Naive thymus-derived CD4-positive, alpha-beta T cell (primary cell): Measurements from ENCODE around the gene BCHE. TPM values are rescaled to one million over a fixed set of nuclear protein-coding genes. Genes with fewer than 3 reads are reported as not detected.

ENCODE experiments used
- ATAC-seq: fragments of 150-1000 bp; cut with Tn5 transposase; 2 replicates; pipeline ENCODE4 v1.10.0; 2021; ENCODE audit warnings: mild to moderate bottlenecking, moderate library complexity
- CTCF ChIA-PET: fragments of 350-600 bp; sonication (Branson Sonifier 250); formaldehyde crosslinking; loops from one replicate; lab custom pipeline; 2021; ENCODE audit warnings: antibody characterized with exemption; lab: Charles Lee
- POLR2A ChIA-PET: fragments of 350-600 bp; sonication (Branson Sonifier 250); formaldehyde crosslinking; loops from one replicate; lab custom pipeline; 2021; ENCODE audit warnings: antibody characterized with exemption, inconsistent platforms; lab: Charles Lee
- DNase-seq, 9 donors: peaks; one replicate each; pipeline versions ENCODE4 v3.0.0 to v3.0.0-alpha.2; 2020 to 2022; ENCODE audit warnings: mixed read lengths in 1 of 9
- H3K27ac ChIP-seq: one replicate; pipeline ENCODE4 v1.7.0; 2013; ENCODE audit warnings: mild to moderate bottlenecking, low read depth, low read length, moderate library complexity
- H3K27me3 ChIP-seq, 2 donors: one replicate each; pipeline ENCODE4 v1.7.0; 2013; ENCODE audit warnings: low read length in 2 of 2, mild to moderate bottlenecking in 2 of 2, moderate library complexity in 2 of 2; ENCODE audit not compliant: control insufficient read depth in 2 of 2, insufficient read depth in 2 of 2
- H3K36me3 ChIP-seq, 3 experiments: 1 replicate in 2 of 3; 2 replicates in 1 of 3; pipeline ENCODE4 v1.7.0; 2013; ENCODE audit warnings: low read length in 3 of 3, mild to moderate bottlenecking in 3 of 3, moderate library complexity in 1 of 3; ENCODE audit not compliant: insufficient read depth in 3 of 3, control insufficient read depth in 2 of 3
- H3K4me1 ChIP-seq, 2 donors: one replicate each; pipeline ENCODE4 v1.7.0; 2013; ENCODE audit warnings: low read length in 2 of 2, mild to moderate bottlenecking in 2 of 2, moderate library complexity in 1 of 2; ENCODE audit not compliant: control insufficient read depth in 2 of 2, insufficient read depth in 2 of 2
- H3K4me3 ChIP-seq: 2 replicates; pipeline ENCODE4 v1.7.0; 2013; ENCODE audit warnings: mild to moderate bottlenecking, low read length
- H3K9me3 ChIP-seq, 3 experiments: 1 replicate in 2 of 3; 2 replicates in 1 of 3; pipeline ENCODE4 v1.7.0; 2013; ENCODE audit warnings: low read length in 3 of 3; ENCODE audit not compliant: control insufficient read depth in 2 of 3
- H3K27ac Mint-ChIP-seq, 9 donors: one replicate each; pipeline ENCODE4 v1.8.0; 2020 to 2022; ENCODE audit warnings: mixed read lengths in 9 of 9, mild to moderate bottlenecking in 8 of 9, moderate library complexity in 5 of 9, inconsistent platforms in 2 of 9
- H3K27me3 Mint-ChIP-seq, 5 donors: one replicate each; pipeline ENCODE4 v1.8.0; 2021 to 2022; ENCODE audit warnings: mixed read lengths in 5 of 5, mild to moderate bottlenecking in 1 of 5
- H3K36me3 Mint-ChIP-seq, 5 donors: one replicate each; pipeline ENCODE4 v1.8.0; 2020 to 2022; ENCODE audit warnings: mixed read lengths in 5 of 5, mild to moderate bottlenecking in 3 of 5, inconsistent platforms in 1 of 5
- H3K4me1 Mint-ChIP-seq, 7 donors: one replicate each; pipeline ENCODE4 v1.8.0; 2020 to 2022; ENCODE audit warnings: mixed read lengths in 7 of 7, mild to moderate bottlenecking in 3 of 7, inconsistent platforms in 1 of 7
- H3K4me3 Mint-ChIP-seq, 10 donors: one replicate each; pipeline ENCODE4 v1.8.0; 2020 to 2022; ENCODE audit warnings: mild to moderate bottlenecking in 10 of 10, mixed read lengths in 10 of 10, moderate library complexity in 6 of 10, inconsistent platforms in 2 of 10
- H3K9me3 Mint-ChIP-seq, 11 donors: one replicate each; pipeline ENCODE4 v1.8.0; 2020 to 2022; ENCODE audit warnings: mixed read lengths in 11 of 11, mild to moderate bottlenecking in 4 of 11, inconsistent platforms in 1 of 11, moderate library complexity in 1 of 11
- intact Hi-C, 2 donors: fragments of 100-400 bp; cut with micrococcal nuclease; formaldehyde crosslinking; loops; one replicate each; pipeline ENCODE4 v1.15.1; 2023
- polyA plus RNA-seq, 2 donors: library from polyadenylated mRNA; unstranded; fragments of 300-500 nt; fragmentation: Illumina TruSeq; gene quantifications; one replicate each; pipeline ENCODE4 v1.2.3, GENCODE V29; 2021
- total RNA-seq, 6 experiments: library from RNA in 5 of 6; stranded (reverse) in 5 of 6; gene quantifications; 1 replicate in 5 of 6; 2 replicates in 1 of 6; pipeline ENCODE4 v1.2.3 and lab custom pipeline; 2021 to 2026

Gene BCHE
- not detected for total RNA-seq
- not detected for polyA plus RNA-seq
- total RNA-seq (lab: John Stamatoyannopoulos, UW): not detected

DNA sequence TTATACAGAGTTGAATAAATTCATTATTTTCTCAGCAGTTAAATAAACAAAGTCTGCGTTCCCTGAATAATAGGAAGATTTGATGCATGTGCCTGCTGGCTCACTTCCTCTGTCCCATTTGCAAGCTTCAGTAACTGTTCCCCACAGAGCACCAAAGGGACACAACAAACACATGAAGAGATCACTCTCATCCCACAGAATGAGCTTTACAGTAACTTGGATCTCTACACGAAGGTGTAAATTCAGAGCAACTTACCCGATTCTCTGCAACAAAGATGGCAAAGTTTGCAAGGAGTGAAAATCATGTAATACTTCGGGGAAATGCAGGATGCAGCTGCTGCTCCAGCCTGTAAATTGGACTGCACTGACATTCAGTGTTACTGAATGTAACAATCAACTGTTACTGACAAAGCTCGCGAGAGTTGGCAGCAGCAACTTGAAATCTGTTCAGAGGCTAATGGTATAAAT, at the start of gene BCHE:
Gene BCHE (minus strand): TSS at position 366 of the 468 bp plus-strand sequence. CDS start 6,390 bp downstream, outside the sequence.
- Mint-ChIP-seq H3K36me3 (no peaks in the 10 kb centered on the region), H3K4me3 (no peak within 1 kb of the TSS), H3K27ac (no peak within 1 kb of the TSS), H3K4me1 (no peaks in the 10 kb centered on the region), H3K27me3 (no peaks in the 10 kb centered on the region), H3K9me3 (peaks cover 0 to 6% (median 0%) of the 10 kb centered on the region in 11 donors)
- intact Hi-C loops: no loop called here
- ChIA-PET CTCF (no interaction called here), POLR2A (no interaction called here)
- Histone ChIP-seq H3K9me3 (no peaks in the 10 kb centered on the region), H3K36me3 (no peaks in the 10 kb centered on the region), H3K4me1 (no peaks in the 10 kb centered on the region), H3K27me3 (no peaks in the 10 kb centered on the region), H3K4me3 (no peak within 1 kb of the TSS), H3K27ac (no peak within 1 kb of the TSS)
- DNase-seq (no peak), ATAC-seq (no peak)

DNA sequence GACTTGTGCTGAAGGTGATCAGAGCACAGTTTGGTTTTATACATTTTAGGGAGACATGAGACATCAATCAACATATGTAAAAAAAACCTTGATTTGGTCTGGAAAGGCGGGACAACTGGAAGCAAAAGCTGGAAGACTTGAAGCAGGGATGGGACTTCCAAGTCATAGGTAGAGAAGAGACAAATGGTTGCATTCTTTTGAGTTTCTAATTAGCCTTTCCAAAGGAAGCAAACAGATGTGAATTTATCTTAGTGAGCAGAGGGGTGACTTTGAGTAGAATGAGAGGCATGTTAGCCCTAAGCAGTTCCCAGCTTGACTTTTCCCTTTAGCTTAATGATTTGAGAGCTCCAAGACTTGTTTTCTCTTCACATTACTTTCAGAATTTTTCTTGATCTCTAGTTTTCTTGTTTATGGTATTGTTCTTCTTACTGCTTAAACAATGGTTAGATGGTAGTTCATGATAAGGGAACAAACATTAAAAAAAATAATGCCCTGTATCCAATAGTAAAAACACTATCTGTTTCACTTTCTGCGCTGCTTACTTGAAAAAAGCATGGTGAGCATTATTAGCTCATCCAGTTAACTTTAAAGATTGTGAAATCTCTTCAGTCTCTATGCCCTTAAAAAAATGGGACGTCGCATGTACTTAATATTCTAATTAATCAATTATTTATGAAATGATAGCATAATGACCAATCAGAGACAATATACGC, 48.5 kb upstream of the BCHE start:
- Histone ChIP-seq H3K9me3 (no peaks in the 10 kb centered on the region), H3K4me3 (no peak overlapping the region), H3K27ac (no peak overlapping the region), H3K4me1 (no peaks in the 10 kb centered on the region), H3K27me3 (no peaks in the 10 kb centered on the region), H3K36me3 (no peaks in the 10 kb centered on the region)
- intact Hi-C loops: no loop called here
- Mint-ChIP-seq H3K27ac (no peak overlapping the region), H3K27me3 (no peaks in the 10 kb centered on the region), H3K36me3 (no peaks in the 10 kb centered on the region), H3K4me1 (no peaks in the 10 kb centered on the region), H3K9me3 (peaks cover 0 to 6% (median 0%) of the 10 kb centered on the region in 11 donors), H3K4me3 (no peak overlapping the region)
- CTCF ChIA-PET: no interaction called here
- POLR2A ChIA-PET: no interaction called here
- ATAC-seq (no peak), DNase-seq (no peak)

DNA sequence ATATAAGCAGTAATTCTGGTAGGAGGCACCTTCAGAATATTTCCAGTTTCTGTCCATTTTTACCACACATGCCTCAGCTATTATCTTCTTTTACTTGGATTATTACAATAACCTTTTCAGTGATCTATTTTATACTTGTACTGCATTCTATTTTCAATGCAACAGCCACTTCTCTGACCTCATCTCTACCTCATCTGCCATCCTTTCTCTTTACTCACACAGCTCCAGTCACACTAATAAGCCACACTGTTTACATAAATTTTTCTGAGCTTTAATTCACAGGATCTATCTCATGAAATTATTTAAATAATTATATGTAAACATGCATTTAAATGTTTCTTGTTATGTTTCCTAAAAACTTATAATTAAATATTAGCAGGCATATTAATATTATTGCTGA, 47.3 kb upstream of the BCHE start:
- H3K27ac Mint-ChIP-seq: no peak overlapping the region
- no peaks in the 10 kb centered on the region for H3K4me1 ChIP-seq
- no peak overlapping the region for H3K27ac ChIP-seq
- no peak overlapping the region for H3K4me3 ChIP-seq
- POLR2A ChIA-PET: no interaction called here
- no peak for DNase-seq
- intact Hi-C loops: no loop called here
- H3K4me1 Mint-ChIP-seq: no peaks in the 10 kb centered on the region
- H3K36me3 Mint-ChIP-seq: no peaks in the 10 kb centered on the region
- no peaks in the 10 kb centered on the region for H3K27me3 Mint-ChIP-seq
- CTCF ChIA-PET: no interaction called here
- no peaks in the 10 kb centered on the region for H3K36me3 ChIP-seq
- no peak overlapping the region for H3K4me3 Mint-ChIP-seq
- H3K9me3 ChIP-seq: no peaks in the 10 kb centered on the region
- no peak for ATAC-seq
- H3K9me3 Mint-ChIP-seq: peaks cover 0 to 6% (median under 1%) of the 10 kb centered on the region in 11 donors
- H3K27me3 ChIP-seq: no peaks in the 10 kb centered on the region

DNA sequence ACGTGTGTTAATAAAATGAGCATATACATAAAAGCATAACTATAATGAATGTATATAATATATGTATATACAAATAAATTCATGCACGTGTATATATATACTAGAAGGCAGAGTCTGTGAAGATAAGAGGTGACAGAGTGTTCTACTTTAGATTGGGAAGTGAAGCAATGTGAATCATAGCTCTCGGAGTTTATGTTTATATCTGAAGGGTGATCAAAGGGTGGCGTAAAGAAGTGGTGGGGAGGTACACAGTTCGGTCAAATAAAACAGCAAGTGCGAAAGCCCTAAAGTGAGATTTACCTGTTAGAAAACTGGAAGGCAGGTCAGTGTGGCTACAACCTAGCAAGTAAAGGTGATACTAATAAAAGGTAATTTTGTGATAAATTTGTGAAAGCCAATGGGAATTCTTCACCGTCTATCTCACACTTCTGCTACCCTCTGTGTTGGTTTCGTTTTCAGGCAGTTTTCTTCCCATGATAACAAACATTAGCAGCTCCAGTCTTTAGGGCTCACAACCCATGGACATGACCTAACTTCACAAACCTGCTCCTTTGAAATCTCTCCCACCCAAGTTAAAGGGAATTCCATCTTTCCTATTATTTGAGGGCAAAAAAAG, 46.7 kb upstream of the BCHE start:
- ChIA-PET POLR2A (no interaction called here), CTCF (no interaction called here)
- H3K27ac ChIP-seq: no peak overlapping the region
- ATAC-seq (no peak), DNase-seq (no peak)
- no peaks in the 10 kb centered on the region for H3K4me1 ChIP-seq
- H3K36me3 ChIP-seq: no peaks in the 10 kb centered on the region
- Mint-ChIP-seq H3K4me1 (no peaks in the 10 kb centered on the region), H3K36me3 (no peaks in the 10 kb centered on the region), H3K27me3 (no peaks in the 10 kb centered on the region), H3K27ac (no peak overlapping the region), H3K4me3 (peak overlapping the region in 2 of 10 donors; percentile 10 to 15), H3K9me3 (peaks cover 0 to 6% (median 2%) of the 10 kb centered on the region in 11 donors)
- H3K27me3 ChIP-seq: no peaks in the 10 kb centered on the region
- H3K9me3 ChIP-seq: no peaks in the 10 kb centered on the region
- intact Hi-C loops: no loop called here
- H3K4me3 ChIP-seq: no peak overlapping the region

DNA sequence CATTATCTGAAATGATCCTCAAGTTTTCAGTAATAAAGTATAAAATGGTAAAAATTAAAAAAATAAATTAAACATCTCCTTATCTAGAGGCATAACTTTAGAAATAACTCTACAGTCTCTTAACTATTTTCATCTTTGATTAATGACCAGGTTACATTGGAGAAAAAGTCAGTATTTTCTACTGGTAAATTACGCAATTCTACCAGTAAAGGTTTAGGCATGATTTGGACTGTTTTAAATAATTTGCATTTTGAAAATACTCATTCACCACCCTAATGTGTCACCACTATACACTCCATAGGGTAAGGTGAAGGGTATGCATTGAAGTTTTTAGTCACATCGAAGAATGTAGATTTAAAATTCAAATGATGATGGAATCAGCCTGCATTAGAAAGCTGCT, 45.9 kb upstream of the BCHE start:
- no peaks in the 10 kb centered on the region for H3K4me1 Mint-ChIP-seq
- H3K36me3 Mint-ChIP-seq: no peaks in the 10 kb centered on the region
- DNase-seq: no peak
- no peaks in the 10 kb centered on the region for H3K9me3 ChIP-seq
- H3K4me3 Mint-ChIP-seq: no peak overlapping the region
- H3K27ac ChIP-seq: no peak overlapping the region
- ChIA-PET POLR2A (no interaction called here), CTCF (no interaction called here)
- H3K4me3 ChIP-seq: no peak overlapping the region
- H3K4me1 ChIP-seq: no peaks in the 10 kb centered on the region
- H3K9me3 Mint-ChIP-seq: peaks cover 0 to 6% (median 2%) of the 10 kb centered on the region in 11 donors
- no peaks in the 10 kb centered on the region for H3K27me3 ChIP-seq
- no peaks in the 10 kb centered on the region for H3K36me3 ChIP-seq
- intact Hi-C loops: no loop called here
- ATAC-seq: no peak
- no peaks in the 10 kb centered on the region for H3K27me3 Mint-ChIP-seq
- no peak overlapping the region for H3K27ac Mint-ChIP-seq

DNA sequence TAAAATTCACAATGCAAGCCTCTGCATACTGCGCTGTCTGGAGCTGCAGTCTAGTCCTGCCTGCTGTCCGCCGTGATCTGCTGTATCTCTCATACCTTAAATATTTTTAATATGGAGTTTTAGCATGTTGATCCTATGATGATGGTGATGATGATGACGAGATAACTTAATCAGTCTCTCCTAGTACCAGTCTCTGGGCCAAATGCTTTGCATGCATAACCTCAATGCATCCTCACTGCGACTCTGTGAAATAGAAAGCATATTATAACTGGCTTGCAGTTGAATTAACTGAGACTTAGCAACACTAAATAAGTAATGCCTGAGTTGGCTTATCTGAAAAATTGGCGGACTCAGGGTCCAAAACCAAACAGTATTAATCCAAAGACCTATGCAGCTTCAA, 38.4 kb upstream of the BCHE start:
- Mint-ChIP-seq H3K4me1 (no peaks in the 10 kb centered on the region), H3K9me3 (peaks cover 0 to 18% (median 9%) of the 10 kb centered on the region in 11 donors), H3K36me3 (no peaks in the 10 kb centered on the region), H3K4me3 (no peak overlapping the region), H3K27me3 (no peaks in the 10 kb centered on the region), H3K27ac (no peak overlapping the region)
- CTCF ChIA-PET: no interaction called here
- ATAC-seq (no peak), DNase-seq (no peak)
- H3K9me3 ChIP-seq: no peaks in the 10 kb centered on the region
- no peaks in the 10 kb centered on the region for H3K4me1 ChIP-seq
- H3K27me3 ChIP-seq: no peaks in the 10 kb centered on the region
- H3K4me3 ChIP-seq: no peak overlapping the region
- POLR2A ChIA-PET: no interaction called here
- no peak overlapping the region for H3K27ac ChIP-seq
- H3K36me3 ChIP-seq: no peaks in the 10 kb centered on the region
- intact Hi-C loops: no loop called here
